HG03060 (cell line): ENCODE data around the gene CSNK1D.

Experiments used
- ATAC-seq: cut with Tn5 transposase; IDR thresholded peaks from one replicate; pipeline ENCODE4 v1.9.1; 2021; ENCODE audit warnings: low read depth, moderate number of reproducible peaks; ENCODE audit not compliant: unreplicated experiment

The CSNK1D gene

GRCh38 chr17:82230609-82231311, 42.7 kb downstream of the CSNK1D start:
- no peak for ATAC-seq

- no peak for ATAC-seq
These were observed 43.5 kb downstream of the CSNK1D start for GRCh38 chr17:82229698-82230608.

- ATAC-seq, result no peak
These were observed 44.4 kb downstream of the CSNK1D start, which contains the start of gene SLC16A3 for GRCh38 chr17:82228842-82229697. Gene SLC16A3 (plus strand): TSS chr17:82229042. CDS start chr17:82236009, 6,967 bp downstream.

- no peak for ATAC-seq
These were observed 45.1 kb downstream of the CSNK1D start for GRCh38 chr17:82228278-82228841.

- ATAC-seq, result no peak
These were observed 45.7 kb downstream of the CSNK1D start for GRCh38 chr17:82227629-82228277.

GRCh38 chr17:82226809-82227628, 46.5 kb downstream of the CSNK1D start:
- no peak for ATAC-seq

GRCh38 chr17:82226146-82226808, 47.2 kb downstream of the CSNK1D start:
- ATAC-seq, result no peak

GRCh38 chr17:82225368-82226029, 48.0 kb downstream of the CSNK1D start:
- no peak for ATAC-seq

GRCh38 chr17:82224666-82225065, 48.8 kb downstream of the CSNK1D start:
- ATAC-seq, result no peak

- no peak for ATAC-seq
These were observed 50.0 kb downstream of the CSNK1D start for GRCh38 chr17:82223517-82223916.

GRCh38 chr17:82222816-82223215, 50.7 kb downstream of the CSNK1D start:
- no peak for ATAC-seq

- ATAC-seq, result no peak
These were observed 52.1 kb downstream of the CSNK1D start for GRCh38 chr17:82221341-82221902.

GRCh38 chr17:82219753-82220709, 53.5 kb downstream of the CSNK1D start:
- ATAC-seq, result no peak

GRCh38 chr17:82219083-82219482, 54.4 kb downstream of the CSNK1D start:
- ATAC-seq, result no peak

GRCh38 chr17:82218349-82219075, 55.0 kb downstream of the CSNK1D start:
- no peak for ATAC-seq
